CD4-positive, alpha-beta T cell (primary cell): Measurements from ENCODE around the gene ENKD1. TPM values are rescaled to one million over a fixed set of nuclear protein-coding genes. Genes with fewer than 3 reads are reported as not detected.

Source experiments
- ATAC-seq: fragments of 200-7000 bp; cut with Tn5 transposase; one replicate; pipeline ENCODE4 v1.10.0; 2022; ENCODE audit warnings: mild to moderate bottlenecking; ENCODE audit not compliant: poor library complexity
- CTCF ChIA-PET: fragments of 350-600 bp; sonication (Branson Sonifier 250); formaldehyde crosslinking; loops from one replicate; lab custom pipeline; 2021; ENCODE audit warnings: antibody characterized with exemption, inconsistent platforms; lab: Charles Lee
- POLR2A ChIA-PET: fragments of 350-600 bp; sonication (Branson Sonifier 250); formaldehyde crosslinking; loops from one replicate; lab custom pipeline; 2021; ENCODE audit warnings: antibody characterized with exemption, inconsistent platforms; lab: Charles Lee
- DNase-seq, 14 experiments: peaks; one replicate each; pipeline ENCODE4 v3.0.0-alpha.2; 2013 to 2020; ENCODE audit warnings: mixed read lengths in 2 of 14
- H3K27ac ChIP-seq, 2 donors: one replicate each; pipeline versions ENCODE4 v1.5.1 to v1.7.0; 2013; ENCODE audit warnings: low read length in 2 of 2, low read depth in 1 of 2, mild to moderate bottlenecking in 1 of 2
- H3K27me3 ChIP-seq, 2 experiments: 1 replicate in 1 of 2; 2 replicates in 1 of 2; pipeline versions ENCODE4 v1.6.1 to v1.7.0; 2013; ENCODE audit warnings: low read length in 2 of 2, control low read depth in 1 of 2, mild to moderate bottlenecking in 1 of 2, moderate library complexity in 1 of 2; ENCODE audit not compliant: insufficient read depth in 2 of 2, control insufficient read depth in 1 of 2
- H3K36me3 ChIP-seq: one replicate; pipeline ENCODE4 v1.6.1; 2013; ENCODE audit warnings: low read length, control low read depth; ENCODE audit not compliant: insufficient read depth
- H3K4me1 ChIP-seq: one replicate; pipeline ENCODE4 v1.6.1; 2013; ENCODE audit warnings: low read length, control low read depth; ENCODE audit not compliant: insufficient read depth
- H3K4me3 ChIP-seq: one replicate; pipeline ENCODE4 v1.5.1; 2013; ENCODE audit warnings: mild to moderate bottlenecking, low read length, moderate library complexity
- H3K9me3 ChIP-seq, 2 experiments: 1 replicate in 1 of 2; 2 replicates in 1 of 2; pipeline versions ENCODE4 v1.6.1 to v1.7.0; 2013; ENCODE audit warnings: low read length in 2 of 2, mild to moderate bottlenecking in 2 of 2, control low read depth in 1 of 2, moderate library complexity in 1 of 2; ENCODE audit not compliant: control insufficient read depth in 1 of 2, insufficient read depth in 1 of 2
- H3K27ac Mint-ChIP-seq: one replicate; pipeline ENCODE4 v1.8.0; 2020; ENCODE audit warnings: mixed read lengths
- H3K27me3 Mint-ChIP-seq: one replicate; pipeline ENCODE4 v1.8.0; 2021; ENCODE audit warnings: mixed read lengths
- H3K36me3 Mint-ChIP-seq: one replicate; pipeline ENCODE4 v1.8.0; 2021; ENCODE audit warnings: low read depth, mixed read lengths
- H3K4me1 Mint-ChIP-seq: one replicate; pipeline ENCODE4 v1.8.0; 2021; ENCODE audit warnings: low read depth, mixed read lengths
- H3K4me3 Mint-ChIP-seq: one replicate; pipeline ENCODE4 v1.8.0; 2020; ENCODE audit warnings: mild to moderate bottlenecking, mixed read lengths
- H3K9me3 Mint-ChIP-seq: one replicate; pipeline ENCODE4 v1.8.0; 2020; ENCODE audit warnings: mixed read lengths
- intact Hi-C, 2 experiments: fragments of 100-400 bp; cut with DNase I in 1 of 2; cut with micrococcal nuclease in 1 of 2; formaldehyde crosslinking; loops; one replicate each; pipeline versions ENCODE4 v1.15.1 to v1.9.0; 2023 to 2025; cut with DNase I, micrococcal nuclease
- total RNA-seq, 174 experiments: library from RNA in 2 of 174; stranded (reverse) in 2 of 174; gene quantifications; one replicate each; pipeline ENCODE4 v1.2.3 and lab custom pipeline; 2021 to 2026
- TF ChIP-seq, protein P1 (sequence below): fragments of 200-600 bp; IDR thresholded peaks from one replicate; pipeline ENCODE4 v1.8.0; 2022; ENCODE audit warnings: antibody characterized with exemption, mild to moderate bottlenecking

The ENKD1 gene
- total RNA-seq, 2 experiments from 2014 or later = 2.0 to 3.5 TPM

DNA sequence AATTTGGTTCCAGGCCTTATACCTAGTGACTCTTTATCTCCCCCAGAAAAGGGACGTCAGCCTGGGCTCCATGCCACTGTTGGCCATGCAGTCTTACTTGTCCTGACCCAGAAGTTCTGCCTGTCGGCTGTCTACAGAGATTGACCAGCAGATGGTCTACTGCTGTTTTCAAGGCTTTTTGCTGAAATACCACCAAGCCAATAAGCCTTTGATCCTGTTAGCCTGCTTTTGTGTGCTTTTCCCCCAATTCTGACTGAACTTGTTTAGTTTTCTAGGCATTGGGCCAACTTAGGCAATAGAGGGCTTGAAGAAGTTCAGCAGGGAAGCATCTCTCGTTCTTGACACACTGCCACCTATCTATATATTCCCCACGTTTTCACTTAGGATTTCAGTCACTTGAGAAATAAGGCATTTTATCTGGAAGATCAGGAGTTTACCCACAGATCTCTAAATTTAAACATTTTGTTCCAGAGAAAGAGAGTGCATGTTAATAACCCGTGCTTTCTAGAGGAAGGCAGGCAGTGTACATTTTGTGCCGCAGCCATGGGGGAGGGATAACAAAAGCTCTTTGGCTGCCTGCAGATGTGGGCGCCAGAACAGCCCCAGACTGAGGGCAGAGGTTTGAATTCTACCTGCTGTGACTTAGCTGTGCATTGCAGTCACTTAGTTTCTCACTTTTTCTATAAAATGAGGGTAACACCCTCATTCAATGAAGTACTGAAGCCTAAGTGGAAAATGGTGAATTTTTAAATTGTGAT, 34.0 kb downstream of the ENKD1 start:
- Histone ChIP-seq H3K27ac (no peak overlapping the region), H3K36me3 (peaks cover 81% of the 10 kb centered on the region), H3K9me3 (no peaks in the 10 kb centered on the region), H3K27me3 (no peaks in the 10 kb centered on the region), H3K4me1 (no peaks in the 10 kb centered on the region), H3K4me3 (no peak overlapping the region)
- Mint-ChIP-seq H3K4me1 (no peaks in the 10 kb centered on the region), H3K27ac (no peak overlapping the region), H3K9me3 (no peaks in the 10 kb centered on the region), H3K4me3 (no peak overlapping the region), H3K27me3 (no peaks in the 10 kb centered on the region), H3K36me3 (peaks cover 74% of the 10 kb centered on the region)
- ChIA-PET CTCF (no interaction called here), POLR2A (no interaction called here)
- TF ChIP-seq, protein P1, sequence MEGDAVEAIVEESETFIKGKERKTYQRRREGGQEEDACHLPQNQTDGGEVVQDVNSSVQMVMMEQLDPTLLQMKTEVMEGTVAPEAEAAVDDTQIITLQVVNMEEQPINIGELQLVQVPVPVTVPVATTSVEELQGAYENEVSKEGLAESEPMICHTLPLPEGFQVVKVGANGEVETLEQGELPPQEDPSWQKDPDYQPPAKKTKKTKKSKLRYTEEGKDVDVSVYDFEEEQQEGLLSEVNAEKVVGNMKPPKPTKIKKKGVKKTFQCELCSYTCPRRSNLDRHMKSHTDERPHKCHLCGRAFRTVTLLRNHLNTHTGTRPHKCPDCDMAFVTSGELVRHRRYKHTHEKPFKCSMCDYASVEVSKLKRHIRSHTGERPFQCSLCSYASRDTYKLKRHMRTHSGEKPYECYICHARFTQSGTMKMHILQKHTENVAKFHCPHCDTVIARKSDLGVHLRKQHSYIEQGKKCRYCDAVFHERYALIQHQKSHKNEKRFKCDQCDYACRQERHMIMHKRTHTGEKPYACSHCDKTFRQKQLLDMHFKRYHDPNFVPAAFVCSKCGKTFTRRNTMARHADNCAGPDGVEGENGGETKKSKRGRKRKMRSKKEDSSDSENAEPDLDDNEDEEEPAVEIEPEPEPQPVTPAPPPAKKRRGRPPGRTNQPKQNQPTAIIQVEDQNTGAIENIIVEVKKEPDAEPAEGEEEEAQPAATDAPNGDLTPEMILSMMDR = no peak
- ATAC-seq (no peak), DNase-seq (no peak)
- intact Hi-C loops = no loop called here

DNA sequence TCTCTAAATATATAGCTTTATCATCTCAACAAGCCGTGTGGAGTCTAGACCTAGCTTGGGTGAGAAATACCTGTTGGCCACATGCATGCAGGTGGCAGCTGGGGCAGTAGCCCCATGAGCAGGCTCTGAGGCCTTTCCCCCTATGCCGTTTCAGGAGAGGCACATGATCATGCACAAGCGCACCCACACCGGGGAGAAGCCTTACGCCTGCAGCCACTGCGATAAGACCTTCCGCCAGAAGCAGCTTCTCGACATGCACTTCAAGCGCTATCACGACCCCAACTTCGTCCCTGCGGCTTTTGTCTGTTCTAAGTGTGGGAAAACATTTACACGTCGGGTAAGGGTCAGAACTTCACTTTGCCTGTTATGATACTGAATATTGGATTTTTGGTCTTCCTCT, 38.3 kb downstream of the ENKD1 start:
- Histone ChIP-seq H3K4me1 (no peaks in the 10 kb centered on the region), H3K9me3 (no peaks in the 10 kb centered on the region), H3K4me3 (no peak overlapping the region), H3K27me3 (no peaks in the 10 kb centered on the region), H3K36me3 (peaks cover 83% of the 10 kb centered on the region), H3K27ac (peak overlapping the region in 1 of 2 donors; percentile 72)
- Mint-ChIP-seq H3K9me3 (no peaks in the 10 kb centered on the region), H3K27me3 (no peaks in the 10 kb centered on the region), H3K27ac (no peak overlapping the region), H3K4me1 (no peaks in the 10 kb centered on the region), H3K4me3 (no peak overlapping the region), H3K36me3 (peaks cover 83% of the 10 kb centered on the region)
- DNase-seq (no peak), ATAC-seq (no peak)
- intact Hi-C loops = no loop called here
- ChIA-PET CTCF (interaction anchor here (1.2 kb wide), 2 partner anchors 81 to 107 kb away, joined by 3 to 4 read pairs; no protein-coding TSS in a partner anchor), POLR2A (interaction anchor here (1.3 kb wide), 1 partner anchor 81 kb away, joined by 6 read pairs; no protein-coding TSS in a partner anchor)
- TF ChIP-seq, protein P1 = no peak

DNA sequence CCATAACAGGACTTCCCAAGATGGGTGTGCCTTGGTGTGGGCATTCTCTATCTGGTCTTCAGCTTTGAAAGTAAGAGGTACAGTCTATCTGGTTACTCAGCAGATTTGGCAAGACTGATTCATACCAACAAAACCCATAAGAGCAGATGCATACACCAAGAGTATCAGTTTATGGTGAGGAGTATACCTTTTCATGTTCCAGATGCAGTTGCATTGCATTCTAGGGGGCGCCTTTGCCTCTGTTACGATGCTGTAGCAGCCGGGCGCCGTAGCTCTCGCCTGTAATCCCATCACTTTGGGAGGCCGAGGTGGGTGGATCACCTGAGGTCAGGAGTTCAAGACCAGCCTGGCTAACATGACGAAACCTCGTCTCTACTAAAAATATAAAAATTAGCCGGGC, 52.7 kb downstream of the ENKD1 start:
- Mint-ChIP-seq H3K27ac (no peak overlapping the region), H3K36me3 (peaks cover 78% of the 10 kb centered on the region), H3K27me3 (no peaks in the 10 kb centered on the region), H3K4me3 (no peak overlapping the region), H3K4me1 (no peaks in the 10 kb centered on the region), H3K9me3 (no peaks in the 10 kb centered on the region)
- intact Hi-C loops = no loop called here
- peak in 3 of 14 experiments; percentile 13 to 30 (median 16) for DNase-seq
- CTCF ChIA-PET = interaction anchor here (0.9 to 2.5 kb wide), 3 partner anchors 67 to 133 kb away, joined by 3 to 10 read pairs (median 3); partner anchors contain the start of gene ATP6V0D1
- TF ChIP-seq, protein P1 = no peak
- no peak overlapping the region for H3K27ac ChIP-seq
- no peaks in the 10 kb centered on the region for H3K27me3 ChIP-seq
- no peaks in the 10 kb centered on the region for H3K9me3 ChIP-seq
- POLR2A ChIA-PET = interaction anchor here (1.3 to 1.6 kb wide), 2 partner anchors 49 to 51 kb away, joined by 3 to 6 read pairs; partner anchors contain the start of gene CTCF
- no peak overlapping the region for H3K4me3 ChIP-seq
- H3K36me3 ChIP-seq = peaks cover 65% of the 10 kb centered on the region
- no peaks in the 10 kb centered on the region for H3K4me1 ChIP-seq
- no peak for ATAC-seq

Other genes with a start within 250 kb of the ENKD1 start
- gene HSD11B2, start 235.6 kb downstream of the ENKD1 start, total RNA-seq = not detected
- 10 to 100 TPM; 39.4 to 41.7 TPM for gene ATP6V0D1, start 185.6 kb downstream of the ENKD1 start, total RNA-seq
- gene AGRP, start 183.2 kb downstream of the ENKD1 start, total RNA-seq = not detected
- 10 to 100 TPM; 21.3 to 25.4 TPM for gene RIPOR1, start 137.9 kb downstream of the ENKD1 start, total RNA-seq
- gene CTCF, start 104.2 kb downstream of the ENKD1 start, total RNA-seq = 10 to 100 TPM; 43.8 to 46.4 TPM
- gene CARMIL2, start 21.6 kb downstream of the ENKD1 start, total RNA-seq = 100 to 1,000 TPM; 147 to 148 TPM
- 10 to 100 TPM; 21.6 to 26.0 TPM for gene ACD, start 6.5 kb downstream of the ENKD1 start, total RNA-seq
- gene PARD6A, start 5.8 kb downstream of the ENKD1 start, total RNA-seq = 1 to 10 TPM; 4.5 to 4.7 TPM
- gene C16orf86, start 64 bp upstream of the ENKD1 start, total RNA-seq = 1 to 10 TPM; 2.0 to 2.4 TPM
- 1 to 10 TPM; 2.8 to 3.7 TPM for gene GFOD2, start 52.6 kb upstream of the ENKD1 start, total RNA-seq
- 10 to 100 TPM; 12.0 to 13.6 TPM for gene RANBP10, start 139.8 kb upstream of the ENKD1 start, total RNA-seq
- under 1 TPM; 0.52 to 0.61 TPM for gene TSNAXIP1, start 140.1 kb upstream of the ENKD1 start, total RNA-seq
- 10 to 100 TPM; 31.2 to 32.1 TPM for gene THAP11, start 175.6 kb upstream of the ENKD1 start, total RNA-seq
- 10 to 100 TPM; 24.0 to 25.7 TPM for gene NUTF2, start 180.2 kb upstream of the ENKD1 start, total RNA-seq
- gene CENPT, start 180.9 kb upstream of the ENKD1 start, total RNA-seq = 10 to 100 TPM; 77.5 to 84.1 TPM
- 100 to 1,000 TPM; 134 to 145 TPM for gene EDC4, start 206.3 kb upstream of the ENKD1 start, total RNA-seq
- gene NRN1L, start 218.1 kb upstream of the ENKD1 start, total RNA-seq = 1 to 10 TPM; 2.9 to 4.4 TPM
- gene PSKH1, start 226.5 kb upstream of the ENKD1 start, total RNA-seq = 10 to 100 TPM; 11.4 to 13.3 TPM